ENCODE measurements around the gene MRRF. TPM values are rescaled to one million over a fixed set of nuclear protein-coding genes. Genes with fewer than 3 reads are reported as not detected.
A peak's percentile ranks its signal among the peaks of the same experiment; 100 is the strongest.

The MRRF gene
- total RNA-seq, 2 experiments from 2014 or later, result 27.0 to 29.2 TPM

- Mint-ChIP-seq H3K4me1 (no peaks in the 10 kb centered on the region), H3K4me3 (no peak overlapping the region), H3K27me3 (peaks cover 1% of the 10 kb centered on the region), H3K27ac (no peak overlapping the region), H3K36me3 (ENCODE audit: low read depth) (peaks cover 36% of the 10 kb centered on the region), H3K9me3 (no peaks in the 10 kb centered on the region)
- no peak for DNase-seq
- ChIA-PET CTCF (no interaction called here), POLR2A (no interaction called here)
Observed at GRCh38 chr9:122239722-122240121, 25.0 kb upstream of the MRRF start.

- ChIA-PET POLR2A (no interaction called here), CTCF (no interaction called here)
- Mint-ChIP-seq H3K36me3 (ENCODE audit: low read depth) (peaks cover 58% of the 10 kb centered on the region), H3K27ac (no peak overlapping the region), H3K9me3 (no peaks in the 10 kb centered on the region), H3K4me1 (no peaks in the 10 kb centered on the region), H3K4me3 (no peak overlapping the region), H3K27me3 (no peaks in the 10 kb centered on the region)
- no peak for DNase-seq
Observed at GRCh38 chr9:122244349-122244748, 20.3 kb upstream of the MRRF start.

GRCh38 chr9:122246666-122247065, 18.0 kb upstream of the MRRF start:
- Mint-ChIP-seq H3K4me3 (no peak overlapping the region), H3K27ac (no peak overlapping the region), H3K9me3 (no peaks in the 10 kb centered on the region), H3K27me3 (no peaks in the 10 kb centered on the region), H3K4me1 (no peaks in the 10 kb centered on the region), H3K36me3 (ENCODE audit: low read depth) (peaks cover 64% of the 10 kb centered on the region)
- DNase-seq, result no peak
- CTCF ChIA-PET, result interaction anchor here (1.2 kb wide), 1 partner anchor 147 kb away, joined by 3 read pairs; no protein-coding TSS in a partner anchor
- POLR2A ChIA-PET, result no interaction called here

GRCh38 chr9:122248448-122248865, 16.2 kb upstream of the MRRF start:
- Mint-ChIP-seq H3K36me3 (ENCODE audit: low read depth) (peaks cover 63% of the 10 kb centered on the region), H3K4me3 (no peak overlapping the region), H3K4me1 (no peaks in the 10 kb centered on the region), H3K27ac (no peak overlapping the region), H3K9me3 (no peaks in the 10 kb centered on the region), H3K27me3 (no peaks in the 10 kb centered on the region)
- no peak for DNase-seq
- POLR2A ChIA-PET, result interaction anchor here (1.0 to 2.2 kb wide), 2 partner anchors 16 kb away, joined by 3 to 9 read pairs; partner anchors contain the start of genes MRRF and RBM18
- CTCF ChIA-PET, result no interaction called here

- Mint-ChIP-seq H3K27ac (no peak overlapping the region), H3K9me3 (no peaks in the 10 kb centered on the region), H3K36me3 (ENCODE audit: low read depth) (peaks cover 46% of the 10 kb centered on the region), H3K27me3 (no peaks in the 10 kb centered on the region), H3K4me1 (no peaks in the 10 kb centered on the region), H3K4me3 (no peak overlapping the region)
- no peak for DNase-seq
- POLR2A ChIA-PET, result interaction anchor here (2.2 kb wide), 1 partner anchor 14 kb away, joined by 10 read pairs; the partner anchor contains the start of genes MRRF and RBM18
- CTCF ChIA-PET, result interaction anchor here (1.4 kb wide), 1 partner anchor 100 kb away, joined by 3 read pairs; no protein-coding TSS in a partner anchor
Observed at GRCh38 chr9:122251351-122251750, 13.3 kb upstream of the MRRF start.

GRCh38 chr9:122252796-122253195, 11.9 kb upstream of the MRRF start:
- Mint-ChIP-seq H3K4me1 (no peaks in the 10 kb centered on the region), H3K27me3 (no peaks in the 10 kb centered on the region), H3K36me3 (ENCODE audit: low read depth) (peaks cover 42% of the 10 kb centered on the region), H3K27ac (no peak overlapping the region), H3K4me3 (no peak overlapping the region), H3K9me3 (no peaks in the 10 kb centered on the region)
- CTCF ChIA-PET, result no interaction called here
- DNase-seq, result no peak
- POLR2A ChIA-PET, result interaction anchor here (2.2 kb wide), 1 partner anchor 12 kb away, joined by 10 read pairs; the partner anchor contains the start of genes MRRF and RBM18

- peaks cover 46% of the 10 kb centered on the region for H3K36me3 Mint-ChIP-seq (ENCODE audit: low read depth)
- no peak for DNase-seq
- no peaks in the 10 kb centered on the region for H3K27me3 Mint-ChIP-seq
- H3K4me1 Mint-ChIP-seq, result no peaks in the 10 kb centered on the region
- H3K9me3 Mint-ChIP-seq, result no peaks in the 10 kb centered on the region
- H3K4me3 Mint-ChIP-seq, result no peak overlapping the region
- ChIA-PET POLR2A (no interaction called here), CTCF (no interaction called here)
- H3K27ac Mint-ChIP-seq, result no peak overlapping the region
Observed at GRCh38 chr9:122254761-122255160, 9.9 kb upstream of the MRRF start.

GRCh38 chr9:122256206-122256605, 8.5 kb upstream of the MRRF start:
- H3K4me3 Mint-ChIP-seq, result no peak overlapping the region
- H3K4me1 Mint-ChIP-seq, result no peaks in the 10 kb centered on the region
- no peaks in the 10 kb centered on the region for H3K27me3 Mint-ChIP-seq
- ChIA-PET POLR2A (no interaction called here), CTCF (no interaction called here)
- no peak for DNase-seq
- no peaks in the 10 kb centered on the region for H3K9me3 Mint-ChIP-seq
- H3K36me3 Mint-ChIP-seq (ENCODE audit: low read depth), result peaks cover 41% of the 10 kb centered on the region
- H3K27ac Mint-ChIP-seq, result no peak overlapping the region

GRCh38 chr9:122258886-122259415, 5.7 kb upstream of the MRRF start:
- ChIA-PET POLR2A (no interaction called here), CTCF (no interaction called here)
- no peak for DNase-seq
- H3K9me3 Mint-ChIP-seq, result no peaks in the 10 kb centered on the region
- H3K4me1 Mint-ChIP-seq, result peaks cover 23% of the 10 kb centered on the region
- no peaks in the 10 kb centered on the region for H3K27me3 Mint-ChIP-seq
- H3K4me3 Mint-ChIP-seq, result no peak overlapping the region
- H3K36me3 Mint-ChIP-seq (ENCODE audit: low read depth), result peaks cover 32% of the 10 kb centered on the region
- no peak overlapping the region for H3K27ac Mint-ChIP-seq

GRCh38 chr9:122261469-122261881, 3.2 kb upstream of the MRRF start:
- Mint-ChIP-seq H3K9me3 (no peaks in the 10 kb centered on the region), H3K4me1 (peaks cover 38% of the 10 kb centered on the region), H3K27me3 (no peaks in the 10 kb centered on the region), H3K27ac (no peak overlapping the region), H3K4me3 (no peak overlapping the region), H3K36me3 (ENCODE audit: low read depth) (peaks cover 34% of the 10 kb centered on the region)
- DNase-seq, result no peak
- ChIA-PET CTCF (interaction anchor here (4.4 kb wide), 1 partner anchor 136 kb away, joined by 21 read pairs; no protein-coding TSS in a partner anchor), POLR2A (no interaction called here)

GRCh38 chr9:122262073-122262472, 2.6 kb upstream of the MRRF start:
- CTCF ChIA-PET, result interaction anchor here (4.4 kb wide), 1 partner anchor 137 kb away, joined by 21 read pairs; no protein-coding TSS in a partner anchor
- Mint-ChIP-seq H3K4me3 (no peak overlapping the region), H3K36me3 (ENCODE audit: low read depth) (peaks cover 35% of the 10 kb centered on the region), H3K4me1 (peaks cover 38% of the 10 kb centered on the region), H3K27ac (no peak overlapping the region), H3K9me3 (no peaks in the 10 kb centered on the region), H3K27me3 (no peaks in the 10 kb centered on the region)
- POLR2A ChIA-PET, result interaction anchor here (1.1 kb wide), 1 partner anchor 26 kb away, joined by 3 read pairs; no protein-coding TSS in a partner anchor
- DNase-seq, result no peak

- ChIA-PET POLR2A (interaction anchor here (0.6 to 3.7 kb wide), 12 partner anchors 10 to 991 kb away, joined by 3 to 16 read pairs (median 5); partner anchors contain the start of genes MORN5, NDUFA8, RC3H2 and TTLL11), CTCF (interaction anchor here (1.3 to 4.4 kb wide), 5 partner anchors 14 to 141 kb away, joined by 3 to 21 read pairs (median 4); no protein-coding TSS in a partner anchor)
- H3K27ac Mint-ChIP-seq, result peak overlapping the region; percentile 97
- H3K27me3 Mint-ChIP-seq, result no peaks in the 10 kb centered on the region
- H3K4me3 Mint-ChIP-seq, result peak overlapping the region; percentile 94
- no peak for DNase-seq
- H3K9me3 Mint-ChIP-seq, result no peaks in the 10 kb centered on the region
- peaks cover 42% of the 10 kb centered on the region for H3K4me1 Mint-ChIP-seq
- peaks cover 25% of the 10 kb centered on the region for H3K36me3 Mint-ChIP-seq (ENCODE audit: low read depth)
Observed at GRCh38 chr9:122263699-122264349, 858 bp upstream of the MRRF start.

- Mint-ChIP-seq H3K9me3 (no peaks in the 10 kb centered on the region), H3K4me1 (peaks cover 42% of the 10 kb centered on the region), H3K27ac (peak overlapping the region; percentile 97), H3K4me3 (peak overlapping the region; percentile 94), H3K36me3 (ENCODE audit: low read depth) (peaks cover 16% of the 10 kb centered on the region), H3K27me3 (no peaks in the 10 kb centered on the region)
- CTCF ChIA-PET, result interaction anchor here (0.9 to 4.4 kb wide), 7 partner anchors 12 to 166 kb away, joined by 3 to 21 read pairs (median 4); no protein-coding TSS in a partner anchor
- peak; percentile 43 for DNase-seq
- POLR2A ChIA-PET, result interaction anchor here (0.9 to 3.7 kb wide), 20 partner anchors 8 to 671 kb away, joined by 3 to 16 read pairs (median 4); partner anchors contain the start of genes MORN5, NDUFA8, PDCL and RC3H2
Observed at GRCh38 chr9:122265149-122265915, 650 bp downstream of the MRRF start.

Measured in activated CD4-positive, alpha-beta memory T cell treated with anti-CD3 and anti-CD28 coated beads, Interleukin-2, amount 10 ng/mL, durations not matched to agents 7 days and 5 days (primary cell).